SH-SY5Y (cell line): ENCODE results near the gene ERAP2.

Experiments
- GATA2 ChIP-seq: IDR thresholded peaks from 2 replicates; pipeline ENCODE4 v1.6.1; 2011; ENCODE audit warnings: mild to moderate bottlenecking, low read depth, low read length
- GATA3 ChIP-seq: IDR thresholded peaks from 2 replicates; pipeline ENCODE4 v1.6.1; 2011; ENCODE audit warnings: low read depth, mild to moderate bottlenecking, low read length, moderate library complexity

GRCh38 chr5:96961053-96961452, 84.8 kb downstream of the ERAP2 start:
- TF ChIP-seq GATA2: no peak
- no peak for TF ChIP-seq GATA3
